ENCODE measurements around the gene LRRC8E.

The LRRC8E gene

GRCh38 chr19:7868326-7868670, 20.0 kb upstream of the LRRC8E start:
- DNase-seq (ENCODE audit: low read depth, low spot score): no peak

DNA sequence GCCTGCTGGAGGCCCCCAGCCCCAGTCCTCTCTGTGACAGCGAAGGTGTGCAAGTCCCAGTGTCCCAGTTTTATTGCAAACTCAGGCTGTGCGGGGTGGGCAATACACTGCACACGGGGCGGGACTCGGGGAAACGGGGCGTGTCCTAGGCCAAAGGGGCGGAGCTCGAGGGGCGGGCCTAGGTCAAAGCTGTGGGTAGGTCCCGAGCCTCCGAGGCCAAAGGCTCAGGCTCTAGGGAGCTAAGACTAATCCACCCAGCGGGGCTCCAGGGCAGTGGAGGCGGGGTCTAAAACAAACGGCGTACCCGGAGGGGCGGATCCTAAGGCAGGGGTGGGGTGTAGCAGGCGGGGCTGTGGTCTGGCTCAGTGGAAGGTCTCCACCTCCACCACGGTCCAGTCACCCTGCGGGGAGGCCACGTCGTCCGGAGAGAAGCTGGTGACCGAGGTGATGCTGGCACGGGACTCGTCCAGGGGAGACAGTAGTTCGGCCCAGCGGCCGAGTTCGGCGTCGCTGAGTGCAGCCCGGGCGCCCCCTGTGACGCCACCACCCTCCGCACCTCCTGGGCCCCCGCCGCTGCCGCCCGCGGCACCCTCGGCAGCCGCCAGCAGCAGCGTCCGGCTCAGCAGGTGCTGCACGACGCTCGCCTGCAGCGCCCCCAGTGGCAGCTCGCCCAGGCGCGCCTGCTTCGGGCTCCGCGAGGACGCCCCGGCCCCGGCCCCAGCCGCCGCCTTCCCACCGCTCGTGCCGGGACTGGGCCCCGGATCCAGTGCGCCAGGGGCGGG, 19.4 kb upstream of the LRRC8E start:
- DNase-seq (ENCODE audit: low read depth, low spot score): peak; percentile 91

- peak; percentile 82 for DNase-seq (ENCODE audit: low read depth, low spot score)
Observed at GRCh38 chr19:7869453-7869909, 18.8 kb upstream of the LRRC8E start.

- peak; percentile 89 for DNase-seq (ENCODE audit: low read depth, low spot score)
Observed at GRCh38 chr19:7869910-7870511, 18.3 kb upstream of the LRRC8E start.

DNA sequence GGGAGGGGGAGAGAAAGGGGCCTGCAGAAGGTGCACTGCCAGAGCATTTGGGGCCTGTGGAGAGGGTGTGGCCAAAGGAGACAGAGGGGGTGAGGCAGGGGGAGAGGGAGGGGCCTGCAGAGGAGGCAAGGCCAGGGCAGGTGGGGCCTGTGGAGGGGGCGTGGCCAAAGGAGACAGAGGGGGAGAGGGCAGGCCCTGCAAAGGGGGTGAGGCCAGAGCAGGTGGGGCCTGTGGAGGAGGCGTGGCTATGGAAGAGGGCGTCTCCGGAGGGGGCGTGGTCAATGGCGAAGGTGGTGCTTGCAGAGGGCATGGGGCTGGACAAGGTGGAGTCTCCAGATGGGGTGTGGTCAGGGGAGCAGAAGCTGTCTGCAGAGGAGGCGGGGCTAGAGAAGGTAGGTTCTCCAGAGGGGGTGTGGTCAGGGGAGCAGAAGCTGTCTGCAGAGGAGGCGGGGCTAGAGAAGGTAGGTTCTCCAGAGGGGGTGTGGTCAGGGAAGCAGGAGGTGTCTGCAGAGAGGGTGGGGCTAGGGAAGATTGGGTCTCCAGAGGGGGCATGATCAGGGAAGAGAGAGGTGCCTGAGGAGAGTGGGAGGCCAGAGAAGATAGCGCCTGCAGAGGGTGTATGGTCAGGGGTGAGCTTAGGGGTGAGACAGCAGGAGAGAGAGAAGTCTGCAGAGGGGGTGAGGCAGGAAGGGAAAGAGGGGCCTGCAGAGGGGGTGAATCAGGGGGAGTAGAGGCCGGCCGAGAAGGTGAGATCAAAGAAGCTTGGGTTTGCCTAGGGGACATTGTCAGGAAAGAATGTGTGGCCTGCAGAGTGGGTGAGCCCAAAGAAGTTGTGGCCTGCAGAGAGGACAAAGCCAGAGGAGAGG, 17.5 kb upstream of the LRRC8E start:
- DNase-seq (ENCODE audit: low read depth, low spot score): peak; percentile 93

GRCh38 chr19:7871437-7872305, 16.6 kb upstream of the LRRC8E start:
- DNase-seq (ENCODE audit: low read depth, low spot score): peak; percentile 97

- no peak for DNase-seq (ENCODE audit: low read depth, low spot score)
Observed at GRCh38 chr19:7872306-7873204, 15.8 kb upstream of the LRRC8E start.

DNA sequence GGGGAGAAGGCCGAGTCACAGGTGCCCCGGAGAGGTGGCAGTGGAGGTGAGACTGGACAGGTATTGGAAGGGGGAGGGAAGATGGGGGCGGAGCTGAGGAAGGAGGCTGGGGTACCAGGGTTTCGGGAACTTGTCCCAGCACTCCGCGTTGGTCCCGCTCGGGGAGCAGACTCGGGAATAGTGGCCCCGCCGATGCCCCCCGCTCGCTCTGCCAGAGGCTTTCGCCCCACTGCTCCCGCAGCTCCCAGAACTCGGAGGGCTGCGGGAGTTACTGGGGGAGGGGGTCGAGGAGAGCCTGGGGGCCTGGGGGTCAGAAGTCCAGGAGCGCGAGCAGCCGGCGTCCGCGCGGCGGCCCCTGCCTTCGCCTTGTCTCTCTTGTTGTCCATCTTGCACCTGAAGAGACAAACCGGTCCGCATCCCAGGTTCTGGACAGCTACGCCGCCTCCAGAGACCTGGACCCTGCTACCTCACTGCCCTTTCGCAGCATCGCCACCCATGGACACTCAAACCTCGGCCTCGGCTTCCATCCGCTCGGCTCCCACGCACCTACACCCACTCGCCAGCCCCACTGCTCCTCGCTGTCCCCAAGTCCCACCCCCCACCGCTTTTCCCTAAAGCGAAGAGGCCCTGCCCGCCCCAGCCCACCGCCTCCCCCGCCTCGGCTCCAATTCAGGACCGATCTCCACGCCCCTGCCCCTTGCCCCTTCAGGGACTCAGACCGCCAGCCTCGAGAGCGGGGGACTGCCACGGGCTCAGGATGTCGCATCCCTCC, 14.8 kb upstream of the LRRC8E start:
- DNase-seq (ENCODE audit: low read depth, low spot score): no peak

GRCh38 chr19:7874076-7874896, 14.0 kb upstream of the LRRC8E start, which contains the start of gene PRR36:
TSS of gene PRR36 (minus strand) at chr19:7874390. CDS start at chr19:7873689, 701 bp downstream.
- peak; percentile 84 for DNase-seq (ENCODE audit: low read depth, low spot score)

DNA sequence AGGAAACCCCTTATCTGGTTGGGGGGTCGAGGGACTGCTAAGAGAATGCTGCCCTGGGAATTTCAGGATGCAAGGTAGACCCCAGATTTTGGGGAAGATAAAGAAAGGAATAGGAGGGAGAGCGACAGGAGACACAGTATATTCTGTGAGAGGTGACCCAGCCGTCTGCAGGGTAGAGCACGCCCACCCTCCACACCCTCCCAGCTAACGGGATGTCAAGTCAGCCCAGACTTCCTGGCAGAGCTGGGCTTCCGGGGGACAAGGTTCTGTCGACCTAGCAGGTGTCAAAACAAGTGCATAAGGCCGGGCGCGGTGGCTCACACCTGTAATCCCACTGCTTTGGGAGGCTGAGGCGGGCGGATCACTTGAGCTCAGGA, 13.4 kb upstream of the LRRC8E start:
- DNase-seq (ENCODE audit: low read depth, low spot score): no peak

DNA sequence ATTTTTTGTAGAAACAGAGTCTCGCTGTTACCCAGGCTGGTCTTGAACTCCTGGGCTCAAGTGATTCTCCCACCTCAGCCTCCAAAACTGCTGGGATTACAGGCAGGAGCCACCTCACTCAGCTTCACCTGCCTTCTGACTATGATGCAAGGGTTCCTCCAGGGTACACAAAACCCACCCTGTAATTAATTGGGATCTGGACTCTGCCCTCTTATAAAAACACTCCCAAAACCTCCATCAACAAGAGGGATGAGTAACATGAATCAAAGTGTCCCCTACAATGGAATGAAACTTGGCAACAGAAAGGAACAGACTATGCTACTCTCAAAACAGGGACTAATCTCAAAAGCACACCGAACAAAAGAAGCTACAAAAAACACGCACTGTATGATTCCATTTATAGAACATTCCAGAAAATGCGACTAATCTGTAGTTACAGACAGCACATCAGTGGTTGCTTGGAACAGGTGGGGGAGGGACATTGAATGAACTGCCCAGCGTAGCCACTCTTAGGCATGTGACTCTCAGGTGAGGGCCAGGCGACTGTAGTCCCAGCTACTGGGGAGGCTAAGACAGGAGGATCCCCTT, 11.0 kb upstream of the LRRC8E start:
- DNase-seq (ENCODE audit: low read depth, low spot score): no peak

DNA sequence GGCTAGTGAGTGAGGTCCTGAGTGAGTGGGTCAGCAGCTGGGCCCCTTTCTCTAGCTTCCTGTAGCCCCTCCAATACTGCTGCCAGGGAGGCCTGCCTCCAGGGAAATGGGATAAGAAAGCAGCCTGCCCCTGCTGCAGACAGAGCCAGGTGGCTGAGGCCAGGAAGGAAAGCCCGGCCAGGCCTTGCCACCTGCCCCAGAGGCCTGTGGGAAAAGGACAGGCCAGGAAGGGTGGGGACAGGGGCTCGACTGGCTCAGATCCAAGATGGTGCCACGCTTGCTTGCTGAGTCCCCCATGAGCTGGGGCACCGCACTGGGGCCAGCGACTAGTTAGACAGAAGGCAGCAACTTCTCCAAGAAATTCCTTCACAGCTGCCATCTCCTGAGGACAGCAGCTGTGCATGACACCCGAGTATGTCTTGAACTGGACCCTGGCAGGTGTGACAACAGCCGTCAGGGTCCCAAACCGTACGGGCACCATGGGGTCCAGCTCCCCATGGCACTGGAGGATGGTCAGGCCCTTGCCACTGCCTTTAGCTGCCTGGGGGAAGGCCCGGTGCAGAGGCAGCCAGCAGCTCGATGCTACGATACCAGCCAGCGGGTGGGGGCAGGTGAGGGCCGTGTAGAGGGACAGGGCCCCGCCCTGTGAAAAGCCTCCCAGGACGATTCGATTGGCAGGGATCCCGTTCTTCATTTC, 9.1 kb upstream of the LRRC8E start:
- DNase-seq (ENCODE audit: low read depth, low spot score): no peak

GRCh38 chr19:7879836-7880235, 8.5 kb upstream of the LRRC8E start:
- DNase-seq (ENCODE audit: low read depth, low spot score): no peak

DNA sequence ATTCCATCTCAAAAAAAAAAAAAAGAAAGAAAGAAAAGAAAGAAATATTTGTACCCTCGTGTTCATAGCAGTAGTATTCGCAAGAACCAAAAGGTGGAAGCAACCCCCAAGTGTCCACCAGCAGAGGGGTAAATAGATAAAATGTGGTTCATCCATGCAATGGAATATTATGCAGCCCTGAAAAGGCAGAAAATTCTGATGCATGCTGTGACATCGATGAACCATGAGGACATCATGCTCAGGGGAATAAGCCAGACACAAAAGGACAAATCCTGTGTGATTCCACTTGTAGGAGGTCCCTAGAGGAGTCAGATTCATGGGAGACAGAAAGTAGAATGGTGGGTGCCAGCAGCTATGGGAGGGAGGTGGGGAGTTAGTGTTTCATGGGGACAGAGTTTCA, 6.4 kb upstream of the LRRC8E start:
- DNase-seq (ENCODE audit: low read depth, low spot score): no peak

DNA sequence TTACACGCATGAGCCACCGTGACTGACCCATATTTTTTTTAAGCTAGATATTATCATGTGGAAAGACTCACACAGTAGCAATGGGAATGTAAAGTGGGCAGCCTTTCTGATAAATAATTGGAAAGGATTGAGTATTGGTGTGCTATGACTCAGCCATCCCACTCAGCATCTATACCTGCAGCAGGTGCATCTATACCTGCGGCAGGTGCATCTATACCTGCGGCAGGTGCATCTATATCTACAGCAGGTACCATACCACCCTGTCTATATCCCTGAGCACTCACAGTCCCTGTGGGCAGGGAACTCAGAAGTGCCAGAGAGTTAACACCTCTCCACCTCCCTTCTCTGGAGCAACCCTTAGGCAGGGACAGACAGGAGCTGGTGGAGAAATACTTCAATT, 5.2 kb upstream of the LRRC8E start:
- DNase-seq (ENCODE audit: low read depth, low spot score): no peak

DNA sequence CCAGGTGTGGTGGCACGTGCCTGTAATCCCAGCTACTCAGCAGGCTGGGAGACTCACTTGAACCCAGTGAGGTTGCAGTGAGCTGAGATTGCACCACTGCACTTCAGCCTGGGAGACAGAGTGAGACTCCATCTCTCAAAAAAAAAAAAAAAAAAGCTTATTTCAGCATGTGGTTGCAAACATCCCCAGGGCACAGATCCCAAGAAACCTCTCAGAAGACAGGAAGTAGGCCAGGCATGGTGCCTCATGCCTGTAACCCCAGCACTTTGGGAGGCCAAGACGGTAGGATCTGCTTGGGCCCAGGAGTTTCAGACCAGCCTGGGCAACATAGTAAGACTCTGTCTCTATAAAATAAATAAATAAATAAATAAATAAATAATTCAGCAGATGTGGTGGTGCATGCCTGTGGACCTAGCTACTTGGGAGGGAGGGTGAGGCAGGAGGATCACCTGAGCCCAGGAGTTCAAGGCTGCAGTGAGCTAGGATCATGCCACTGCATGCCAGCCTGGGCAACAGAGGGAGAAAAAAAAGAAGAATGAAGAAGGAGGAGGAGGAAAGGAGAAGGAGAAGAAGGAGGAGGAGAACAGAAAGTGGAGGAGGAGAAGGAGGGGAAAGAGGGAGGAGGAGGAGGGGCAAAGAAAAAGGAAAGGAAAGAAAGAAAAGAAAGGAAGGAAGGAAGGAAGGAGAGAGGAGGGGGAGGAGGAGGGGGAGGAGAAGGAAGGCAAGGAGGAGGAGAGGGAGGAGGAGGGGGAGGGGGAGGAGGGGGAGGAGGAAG, 4.3 kb upstream of the LRRC8E start:
- DNase-seq (ENCODE audit: low read depth, low spot score): no peak

DNA sequence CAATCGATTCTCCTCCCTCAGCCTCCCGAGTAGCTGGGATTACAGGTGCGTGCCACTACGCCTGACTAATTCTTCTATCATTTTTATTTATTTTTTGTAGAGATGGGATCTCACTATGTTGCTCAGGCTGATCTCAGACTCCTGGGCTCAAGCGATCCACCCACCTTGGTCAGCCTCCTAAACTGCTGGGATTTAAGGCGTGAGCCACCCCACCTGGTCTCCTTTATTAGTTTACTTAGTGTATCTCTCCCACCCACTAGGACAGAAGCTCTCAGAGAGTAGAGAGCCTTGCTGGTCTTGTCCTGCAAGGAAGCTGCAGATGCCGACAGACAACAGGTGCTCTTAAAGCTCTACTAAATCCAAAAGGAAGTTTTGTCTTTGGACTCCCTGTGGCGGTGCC, 2.5 kb upstream of the LRRC8E start:
- DNase-seq (ENCODE audit: low read depth, low spot score): no peak
